Esophagus (tissue), 2 donors: ENCODE measurements around the gene JAG1. TPM values are rescaled to one million over a fixed set of nuclear protein-coding genes. Genes with fewer than 3 reads are reported as not detected.

Experiments
- H3K27ac ChIP-seq, 2 donors: one replicate each; pipeline ENCODE4 v1.5.1; 2013; ENCODE audit warnings: low read depth in 2 of 2, mild to moderate bottlenecking in 2 of 2, inconsistent platforms in 1 of 2, low read length in 1 of 2, moderate library complexity in 1 of 2
- H3K27me3 ChIP-seq, 2 donors: one replicate each; pipeline ENCODE4 v1.6.1; 2013; ENCODE audit warnings: low read length in 2 of 2, control low read depth in 1 of 2, mild to moderate bottlenecking in 1 of 2; ENCODE audit not compliant: insufficient read depth in 2 of 2, control insufficient read depth in 1 of 2
- H3K36me3 ChIP-seq, 2 donors: one replicate each; pipeline ENCODE4 v1.6.1; 2013; ENCODE audit warnings: low read length in 1 of 2; ENCODE audit not compliant: control insufficient read depth in 2 of 2, insufficient read depth in 2 of 2
- H3K4me1 ChIP-seq, 2 donors: one replicate each; pipeline ENCODE4 v1.6.1; 2013; ENCODE audit warnings: low read length in 1 of 2; ENCODE audit not compliant: control insufficient read depth in 2 of 2, insufficient read depth in 2 of 2
- H3K4me3 ChIP-seq, 2 donors: one replicate each; pipeline ENCODE4 v1.5.1; 2013; ENCODE audit warnings: low read length in 2 of 2, mild to moderate bottlenecking in 2 of 2, low read depth in 1 of 2, moderate library complexity in 1 of 2
- H3K9me3 ChIP-seq, 2 donors: one replicate each; pipeline ENCODE4 v1.6.1; 2013; ENCODE audit warnings: mild to moderate bottlenecking in 2 of 2, low read depth in 1 of 2, low read length in 1 of 2, moderate library complexity in 1 of 2; ENCODE audit not compliant: control insufficient read depth in 2 of 2, insufficient read depth in 1 of 2
- WGBS, 2 donors: extraction: QIAGEN DNeasy Blood & Tissue Kit; methylation state at CpG; one replicate each; pipeline ENCODE4 v1.1.7; 2013; 5-methylcytosine and 5-hydroxymethylcytosine counted together
- polyA plus RNA-seq, 2 donors: library from polyadenylated mRNA; stranded (reverse); fragments of 200-250 nt; gene quantifications; one replicate each; pipeline ENCODE4 v1.2.3, GENCODE V29; 2013
- donor health status: healthy with polysubstance abuse.
- donor health status: Bipolar disorder and iron deficiency.

The JAG1 gene
- polyA plus RNA-seq, 2 donors: 36.5 to 48.8 TPM

DNA sequence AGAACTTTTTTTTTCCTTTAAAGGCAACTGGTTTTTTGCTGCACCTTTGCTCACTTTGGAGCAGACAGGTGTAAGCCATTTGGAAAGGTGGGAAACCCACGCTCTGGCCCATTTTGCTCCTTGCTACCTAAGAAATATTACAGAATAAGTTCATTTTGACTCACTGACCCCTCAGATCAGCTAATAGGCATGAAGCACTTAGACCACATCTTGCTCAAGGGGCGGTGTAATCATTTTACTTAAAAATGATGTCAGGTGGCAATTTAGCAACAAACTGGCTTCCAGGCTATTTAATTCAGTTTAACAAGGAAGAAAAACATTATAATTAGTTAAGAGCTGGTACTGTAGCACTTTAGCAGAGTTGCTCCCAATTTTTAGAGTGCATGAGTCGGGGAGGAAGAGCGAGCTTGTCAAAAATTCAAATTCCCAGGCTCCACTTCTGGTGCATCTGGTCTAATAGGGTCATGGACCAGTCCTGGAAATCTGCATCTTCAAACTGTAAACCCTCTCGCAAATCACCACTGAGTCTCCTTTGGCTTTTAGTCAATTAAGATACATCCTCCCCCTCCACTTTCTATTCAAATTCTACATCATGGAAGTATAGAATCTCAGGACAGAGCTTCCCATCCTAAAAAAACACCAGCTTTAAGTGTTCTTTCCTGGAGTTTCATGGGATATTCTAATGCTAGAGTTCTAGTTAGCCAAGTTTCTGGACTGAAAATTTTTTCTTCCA, 38.2 kb downstream of the JAG1 start:
- 81 to 82% methylated on average over 5 of the region's 5 CpGs for WGBS, 2 donors
- Histone ChIP-seq H3K4me3 (no peak overlapping the region), H3K4me1 (peaks cover 6 to 24% of the 10 kb centered on the region in 2 donors), H3K36me3 (peaks cover 6 to 15% of the 10 kb centered on the region in 2 donors), H3K9me3 (no peaks in the 10 kb centered on the region), H3K27me3 (no peaks in the 10 kb centered on the region), H3K27ac (peak overlapping the region; percentile 93 to 95)

- Histone ChIP-seq H3K9me3 (no peaks in the 10 kb centered on the region), H3K4me3 (no peak overlapping the region), H3K27me3 (no peaks in the 10 kb centered on the region), H3K27ac (peak overlapping the region; percentile 93), H3K4me1 (peaks cover 8 to 24% of the 10 kb centered on the region in 2 donors), H3K36me3 (peaks cover 2 to 10% of the 10 kb centered on the region in 2 donors)
- 42 to 67% methylated on average over 11 of the region's 11 CpGs for WGBS, 2 donors
Observed at GRCh38 chr20:10634683-10635411, 39.0 kb downstream of the JAG1 start.

- peaks cover 9 to 24% of the 10 kb centered on the region in 2 donors for H3K4me1 ChIP-seq
- WGBS, 2 donors: 42 to 44% methylated on average over 5 of the region's 5 CpGs
- H3K27ac ChIP-seq: peak overlapping the region; percentile 93
Observed at GRCh38 chr20:10634211-10634610, 39.6 kb downstream of the JAG1 start.

DNA sequence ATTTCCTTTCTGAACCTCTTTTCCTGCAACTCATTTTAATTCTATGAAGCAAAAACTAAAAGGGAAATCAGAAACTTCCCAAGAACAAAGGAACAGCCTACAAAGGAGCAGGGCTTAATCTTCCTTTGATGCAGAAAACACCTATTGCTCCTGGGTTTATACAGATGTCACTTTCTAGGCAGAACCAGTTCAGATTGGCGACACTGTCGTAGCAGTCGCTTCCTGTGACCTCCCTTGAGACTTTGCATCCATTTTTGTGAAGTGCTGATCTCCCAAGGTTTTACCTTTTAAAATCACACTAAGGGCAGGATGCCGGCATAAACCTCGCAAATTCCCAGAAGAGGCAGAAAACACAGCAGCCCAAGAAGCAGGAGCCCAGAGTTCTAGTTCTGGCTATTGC, 40.1 kb downstream of the JAG1 start:
- H3K36me3 ChIP-seq: peaks cover 2 to 3% of the 10 kb centered on the region in 2 donors
- no peak overlapping the region for H3K4me3 ChIP-seq
- H3K27me3 ChIP-seq: no peaks in the 10 kb centered on the region
- H3K9me3 ChIP-seq: no peaks in the 10 kb centered on the region
- peak overlapping the region; percentile 93 for H3K27ac ChIP-seq
- H3K4me1 ChIP-seq: peaks cover 9 to 24% of the 10 kb centered on the region in 2 donors
- WGBS, 2 donors: 54 to 69% methylated on average over 5 of the region's 5 CpGs

More at GRCh38 chr20:10634211-10634610, 39.6 kb downstream of the JAG1 start:
- Histone ChIP-seq H3K27me3 (no peaks in the 10 kb centered on the region), H3K9me3 (no peaks in the 10 kb centered on the region), H3K36me3 (peaks cover 2 to 5% of the 10 kb centered on the region in 2 donors), H3K4me3 (no peak overlapping the region)

DNA sequence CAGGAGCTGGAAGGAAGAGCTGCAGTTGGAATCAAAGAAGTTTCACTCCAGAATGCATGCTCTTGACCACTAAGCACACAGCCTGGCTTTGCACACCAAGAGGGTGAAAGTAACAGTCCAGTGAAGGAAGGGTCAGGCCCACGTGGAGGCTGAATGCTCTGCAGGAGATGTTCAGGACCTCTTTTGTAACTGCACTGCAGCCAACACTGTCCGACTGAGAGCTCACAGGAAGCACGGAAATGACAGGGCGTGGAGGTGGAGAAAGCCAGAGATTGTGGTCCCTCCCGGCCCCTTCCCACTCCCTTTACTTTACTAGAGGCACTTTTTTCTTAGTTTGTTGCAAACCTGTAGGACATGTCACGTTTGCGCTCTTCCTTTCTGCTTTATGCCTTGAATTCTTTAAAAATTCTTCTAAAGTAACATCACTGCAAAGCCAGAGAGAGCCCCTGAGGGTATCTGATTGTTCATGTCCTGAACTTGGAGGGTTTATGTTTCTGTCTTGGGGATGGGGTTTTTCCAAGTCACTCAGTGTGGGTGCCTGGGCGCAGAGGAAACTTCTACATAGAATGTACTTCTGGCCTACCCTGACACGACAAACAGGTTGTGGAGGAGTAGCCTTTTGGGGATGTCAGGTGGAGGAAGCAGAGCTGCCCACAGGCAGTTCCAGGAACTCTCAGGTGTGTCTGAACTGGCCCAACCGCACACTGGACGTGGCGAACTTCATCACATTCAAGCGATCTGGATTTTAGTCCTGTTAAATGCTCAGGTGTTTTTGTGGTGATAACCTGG, 40.9 kb downstream of the JAG1 start:
- peak overlapping the region; percentile 93 for H3K27ac ChIP-seq
- no peaks in the 10 kb centered on the region for H3K27me3 ChIP-seq
- H3K4me3 ChIP-seq: no peak overlapping the region
- H3K36me3 ChIP-seq: peaks cover 2 to 3% of the 10 kb centered on the region in 2 donors
- peaks cover 9 to 26% of the 10 kb centered on the region in 2 donors for H3K4me1 ChIP-seq
- 49 to 67% methylated on average over 13 of the region's 13 CpGs for WGBS, 2 donors
- H3K9me3 ChIP-seq: no peaks in the 10 kb centered on the region

DNA sequence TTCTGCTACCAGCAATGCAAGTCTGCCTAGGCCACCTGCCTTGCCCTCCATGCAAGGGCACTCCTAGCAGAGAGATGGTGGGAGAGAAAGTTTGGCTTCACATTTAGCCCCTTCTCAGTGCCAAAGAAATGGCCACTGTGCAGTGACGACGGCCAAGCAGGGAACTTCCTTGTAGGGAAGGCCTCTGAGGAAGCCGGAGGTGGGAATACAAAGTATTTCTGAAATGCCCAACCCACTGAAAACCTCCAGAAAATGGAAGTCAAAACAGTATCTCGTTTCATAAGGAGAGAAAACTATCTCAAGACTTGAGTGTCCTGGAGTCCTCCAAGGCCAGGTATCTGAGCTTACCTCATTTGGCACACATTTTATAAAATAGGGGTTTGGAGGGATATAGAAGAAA, 42.7 kb downstream of the JAG1 start:
- Histone ChIP-seq H3K9me3 (no peaks in the 10 kb centered on the region), H3K4me3 (no peak overlapping the region), H3K36me3 (peaks cover 0 to 2% of the 10 kb centered on the region in 2 donors), H3K4me1 (peaks cover 6 to 21% of the 10 kb centered on the region in 2 donors), H3K27me3 (no peaks in the 10 kb centered on the region), H3K27ac (peak overlapping the region in 1 of 2 donors; percentile 3)
- 90 to 91% methylated on average over 4 of the region's 4 CpGs for WGBS, 2 donors

- Histone ChIP-seq H3K27ac (peak overlapping the region; percentile 76 to 88), H3K4me1 (peaks cover 6 to 21% of the 10 kb centered on the region in 2 donors), H3K27me3 (no peaks in the 10 kb centered on the region), H3K4me3 (no peak overlapping the region), H3K36me3 (peaks cover 0 to 2% of the 10 kb centered on the region in 2 donors), H3K9me3 (no peaks in the 10 kb centered on the region)
- WGBS, 2 donors: 61 to 72% methylated on average over 9 of the region's 9 CpGs
Observed at GRCh38 chr20:10629946-10630650, 43.7 kb downstream of the JAG1 start.

GRCh38 chr20:10626896-10627295, 46.9 kb downstream of the JAG1 start:
- H3K27ac ChIP-seq: peak overlapping the region in 1 of 2 donors; percentile 18
- 47 to 68% methylated on average over 3 of the region's 3 CpGs for WGBS, 2 donors

GRCh38 chr20:10625641-10626040, 48.2 kb downstream of the JAG1 start:
- H3K27ac ChIP-seq: no peak overlapping the region
- no peak overlapping the region for H3K4me3 ChIP-seq
- H3K9me3 ChIP-seq: no peaks in the 10 kb centered on the region
- 65 to 81% methylated on average over 2 of the region's 2 CpGs for WGBS, 2 donors
- no peaks in the 10 kb centered on the region for H3K27me3 ChIP-seq
- H3K4me1 ChIP-seq: peaks cover 6 to 14% of the 10 kb centered on the region in 2 donors
- H3K36me3 ChIP-seq: no peaks in the 10 kb centered on the region

More at GRCh38 chr20:10626896-10627295, 46.9 kb downstream of the JAG1 start:
- Histone ChIP-seq H3K4me3 (no peak overlapping the region), H3K9me3 (no peaks in the 10 kb centered on the region), H3K27me3 (no peaks in the 10 kb centered on the region), H3K4me1 (peaks cover 6 to 14% of the 10 kb centered on the region in 2 donors), H3K36me3 (no peaks in the 10 kb centered on the region)
